Measurements from ENCODE around the gene SLCO2B1.
A peak's percentile ranks its signal among the peaks of the same experiment; 100 is the strongest.

The SLCO2B1 gene

DNA sequence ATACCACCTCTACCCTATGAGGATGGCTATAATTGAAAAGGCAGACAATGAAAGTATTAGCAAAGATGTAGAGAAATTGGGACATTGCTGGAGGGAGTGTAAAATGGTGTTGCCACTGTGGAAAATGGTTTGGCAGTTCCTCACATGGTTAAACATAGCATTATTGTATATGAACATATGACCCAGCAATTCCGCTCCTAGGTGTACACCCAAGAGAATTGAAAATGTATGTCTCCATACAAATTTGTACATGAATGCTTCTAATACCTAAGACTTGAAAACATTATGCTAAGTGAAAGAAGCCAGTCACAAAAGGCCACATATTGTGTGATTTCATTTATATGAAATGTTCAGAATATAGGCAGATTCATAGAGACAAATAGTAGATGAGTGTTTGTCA, 10.0 kb downstream of the SLCO2B1 start:
- Histone ChIP-seq H3K27ac (peak overlapping the region; percentile 47), H3K9me3 (ENCODE audit: control insufficient read depth, low read length) (no peaks in the 10 kb centered on the region), H3K79me2 (no peaks in the 10 kb centered on the region), H3K4me2 (ENCODE audit: low read length) (no peak overlapping the region), H3K4me1 (no peaks in the 10 kb centered on the region), H3K27me3 (ENCODE audit: control insufficient read depth, insufficient read depth, low read length) (no peaks in the 10 kb centered on the region), H3K4me3 (ENCODE audit: low read depth, low read length) (no peak overlapping the region), H3K9ac (no peak overlapping the region), H3K36me3 (ENCODE audit: control insufficient read depth, insufficient read depth, low read length) (no peaks in the 10 kb centered on the region), H2AFZ (no peak overlapping the region)
- TF ChIP-seq, protein P1, sequence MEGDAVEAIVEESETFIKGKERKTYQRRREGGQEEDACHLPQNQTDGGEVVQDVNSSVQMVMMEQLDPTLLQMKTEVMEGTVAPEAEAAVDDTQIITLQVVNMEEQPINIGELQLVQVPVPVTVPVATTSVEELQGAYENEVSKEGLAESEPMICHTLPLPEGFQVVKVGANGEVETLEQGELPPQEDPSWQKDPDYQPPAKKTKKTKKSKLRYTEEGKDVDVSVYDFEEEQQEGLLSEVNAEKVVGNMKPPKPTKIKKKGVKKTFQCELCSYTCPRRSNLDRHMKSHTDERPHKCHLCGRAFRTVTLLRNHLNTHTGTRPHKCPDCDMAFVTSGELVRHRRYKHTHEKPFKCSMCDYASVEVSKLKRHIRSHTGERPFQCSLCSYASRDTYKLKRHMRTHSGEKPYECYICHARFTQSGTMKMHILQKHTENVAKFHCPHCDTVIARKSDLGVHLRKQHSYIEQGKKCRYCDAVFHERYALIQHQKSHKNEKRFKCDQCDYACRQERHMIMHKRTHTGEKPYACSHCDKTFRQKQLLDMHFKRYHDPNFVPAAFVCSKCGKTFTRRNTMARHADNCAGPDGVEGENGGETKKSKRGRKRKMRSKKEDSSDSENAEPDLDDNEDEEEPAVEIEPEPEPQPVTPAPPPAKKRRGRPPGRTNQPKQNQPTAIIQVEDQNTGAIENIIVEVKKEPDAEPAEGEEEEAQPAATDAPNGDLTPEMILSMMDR (IDR thresholded peaks at IDR 0.05): no peak

DNA sequence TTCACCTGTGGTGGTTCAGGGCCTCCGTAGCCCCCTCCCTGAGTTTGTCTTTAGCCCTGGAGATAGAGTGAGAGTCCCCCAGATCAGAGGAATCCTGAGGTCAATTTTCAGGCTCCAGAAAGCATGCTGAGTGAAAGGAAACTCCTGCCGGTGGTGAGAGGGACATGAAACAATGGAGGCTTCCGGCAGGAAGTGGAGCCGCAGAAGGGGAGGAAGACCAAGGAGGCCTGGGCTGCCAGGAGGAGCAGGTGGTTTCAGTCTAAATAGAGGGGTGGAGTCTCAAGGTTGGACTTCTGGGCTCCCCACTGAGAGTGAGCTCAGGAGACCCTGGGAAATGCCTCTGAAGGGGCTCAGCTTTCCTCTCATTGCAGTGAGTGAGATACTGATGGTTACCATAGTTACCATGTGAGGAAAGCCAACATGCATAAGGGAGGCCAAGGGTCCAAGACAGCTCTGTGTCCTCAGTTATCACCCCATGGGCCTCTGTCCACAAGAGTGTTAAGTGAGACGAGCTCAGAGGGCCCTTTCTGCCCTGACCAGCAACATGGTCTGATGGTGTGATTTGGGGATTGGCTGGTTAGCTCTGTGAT, 10.7 kb downstream of the SLCO2B1 start:
- Histone ChIP-seq H3K9ac (no peak overlapping the region), H3K27ac (peak overlapping the region; percentile 47), H3K4me1 (no peaks in the 10 kb centered on the region), H3K4me3 (ENCODE audit: low read depth, low read length) (no peak overlapping the region), H2AFZ (no peak overlapping the region), H3K27me3 (ENCODE audit: control insufficient read depth, insufficient read depth, low read length) (no peaks in the 10 kb centered on the region), H3K4me2 (ENCODE audit: low read length) (no peak overlapping the region), H3K79me2 (no peaks in the 10 kb centered on the region), H3K9me3 (ENCODE audit: control insufficient read depth, low read length) (no peaks in the 10 kb centered on the region), H3K36me3 (ENCODE audit: control insufficient read depth, insufficient read depth, low read length) (no peaks in the 10 kb centered on the region)
- TF ChIP-seq, protein P1 (IDR thresholded peaks at IDR 0.05): no peak

DNA sequence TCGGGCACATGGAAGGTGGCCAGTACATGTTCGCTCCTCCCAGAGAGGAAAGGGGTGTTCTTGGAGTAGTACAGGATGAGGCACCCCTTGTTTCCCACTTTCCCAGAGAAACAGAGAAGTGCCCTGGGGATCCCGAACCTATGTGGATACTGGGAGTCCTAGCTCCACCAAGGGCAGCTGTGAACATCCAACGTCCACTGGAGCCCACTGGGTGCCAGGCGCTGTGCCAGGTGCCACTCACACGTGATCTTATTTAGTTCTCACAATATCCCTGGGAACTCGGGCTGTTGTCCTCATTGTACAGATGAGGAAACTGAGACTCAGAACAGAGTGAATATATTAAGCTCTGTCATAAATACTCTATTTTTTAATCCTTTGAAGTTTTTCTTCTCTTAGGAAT, 12.0 kb downstream of the SLCO2B1 start:
- Histone ChIP-seq H3K27ac (no peak overlapping the region), H3K36me3 (ENCODE audit: control insufficient read depth, insufficient read depth, low read length) (no peaks in the 10 kb centered on the region)

DNA sequence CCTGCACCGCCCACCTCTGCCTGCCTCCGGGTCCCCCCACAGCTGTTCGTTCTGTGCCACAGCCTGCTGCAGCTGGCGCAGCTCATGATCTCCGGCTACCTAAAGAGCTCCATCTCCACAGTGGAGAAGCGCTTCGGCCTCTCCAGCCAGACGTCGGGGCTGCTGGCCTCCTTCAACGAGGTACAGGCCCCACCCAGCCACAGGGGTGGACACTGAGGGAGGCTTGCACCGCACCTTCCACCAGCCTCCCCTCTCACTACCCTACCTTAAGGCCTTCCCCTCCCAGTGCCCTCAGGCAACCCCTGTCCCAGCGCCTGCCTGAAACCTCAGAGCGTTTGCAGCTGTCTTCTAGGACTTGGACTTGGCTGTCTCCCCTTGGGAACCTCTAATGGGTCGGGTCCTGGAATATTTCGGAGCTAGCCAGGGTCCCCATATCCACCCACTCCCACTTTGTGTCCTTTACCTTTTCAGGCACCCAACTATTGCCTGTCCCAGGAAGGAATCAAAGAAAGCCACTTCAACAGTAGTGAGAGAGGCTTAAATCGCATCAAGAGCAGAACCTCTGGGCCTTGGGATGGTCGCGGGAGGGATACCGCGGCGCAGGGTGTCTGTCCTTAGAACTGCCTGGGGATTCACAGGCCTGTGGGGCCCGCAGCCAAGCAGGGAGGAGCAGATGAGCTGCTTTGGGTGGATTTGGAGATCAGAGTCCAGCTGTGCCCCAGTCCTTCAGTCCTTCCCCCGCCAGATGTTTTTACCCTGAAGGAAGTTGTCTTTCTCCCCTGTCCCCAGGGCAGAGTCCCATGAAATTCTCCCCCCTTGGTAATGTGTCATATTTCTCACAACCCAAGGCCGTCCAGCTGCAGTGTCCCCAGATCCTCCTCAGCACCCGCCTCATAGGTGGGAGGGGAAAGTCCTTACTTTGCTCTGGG, 13.3 kb downstream of the SLCO2B1 start:
- TF ChIP-seq, protein P1 (IDR thresholded peaks at IDR 0.05): no peak
- Histone ChIP-seq H3K9me3 (ENCODE audit: control insufficient read depth, low read length) (no peaks in the 10 kb centered on the region), H3K4me2 (ENCODE audit: low read length) (no peak overlapping the region), H3K4me3 (ENCODE audit: low read depth, low read length) (no peak overlapping the region), H3K9ac (no peak overlapping the region), H3K27me3 (ENCODE audit: control insufficient read depth, insufficient read depth, low read length) (no peaks in the 10 kb centered on the region), H3K27ac (no peak overlapping the region), H3K79me2 (no peaks in the 10 kb centered on the region), H2AFZ (no peak overlapping the region), H3K36me3 (ENCODE audit: control insufficient read depth, insufficient read depth, low read length) (no peaks in the 10 kb centered on the region), H3K4me1 (no peaks in the 10 kb centered on the region)

More for the DNA sequence above, 12.0 kb downstream of the SLCO2B1 start:
- no peak overlapping the region for H2AFZ ChIP-seq
- H3K9me3 ChIP-seq (ENCODE audit: control insufficient read depth, low read length): no peaks in the 10 kb centered on the region
- TF ChIP-seq, protein P1 (IDR thresholded peaks at IDR 0.05): no peak
- H3K9ac ChIP-seq: no peak overlapping the region
- H3K4me2 ChIP-seq (ENCODE audit: low read length): no peak overlapping the region
- no peaks in the 10 kb centered on the region for H3K79me2 ChIP-seq
- no peaks in the 10 kb centered on the region for H3K4me1 ChIP-seq
- no peak overlapping the region for H3K4me3 ChIP-seq (ENCODE audit: low read depth, low read length)
- no peaks in the 10 kb centered on the region for H3K27me3 ChIP-seq (ENCODE audit: control insufficient read depth, insufficient read depth, low read length)
